GM21528 (cell line): ENCODE data around the gene CDA.
A peak's percentile ranks its signal among the peaks of the same experiment; 100 is the strongest.

ENCODE experiments used
- ATAC-seq: cut with Tn5 transposase; IDR thresholded peaks from one replicate; pipeline ENCODE4 v1.9.1; 2021; ENCODE audit warnings: mild to moderate bottlenecking, moderate library complexity; ENCODE audit not compliant: unreplicated experiment, low FRiP score

Gene CDA

DNA sequence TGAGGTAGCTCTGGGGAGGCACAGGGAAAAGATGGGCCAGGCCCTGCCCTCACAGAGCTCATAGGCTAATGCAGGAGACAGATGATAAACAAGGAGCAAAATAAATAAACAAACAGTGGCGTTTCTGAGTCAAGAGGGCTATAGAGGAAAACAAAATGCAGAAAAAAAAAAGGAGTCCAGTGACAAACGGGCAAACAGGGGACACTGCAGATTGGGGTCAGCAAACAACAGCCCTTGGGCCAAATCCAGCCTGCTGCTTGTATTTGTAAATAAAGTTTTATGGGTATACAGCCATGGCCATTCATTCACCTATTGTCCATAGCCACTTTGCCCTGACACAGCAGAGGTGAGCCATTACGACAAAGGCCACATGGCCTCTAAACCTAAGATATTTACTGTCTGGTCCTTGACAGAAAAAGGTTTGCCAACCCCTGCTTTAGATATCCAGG lies 25.3 kb downstream of the CDA start:
- ATAC-seq: no peak

DNA sequence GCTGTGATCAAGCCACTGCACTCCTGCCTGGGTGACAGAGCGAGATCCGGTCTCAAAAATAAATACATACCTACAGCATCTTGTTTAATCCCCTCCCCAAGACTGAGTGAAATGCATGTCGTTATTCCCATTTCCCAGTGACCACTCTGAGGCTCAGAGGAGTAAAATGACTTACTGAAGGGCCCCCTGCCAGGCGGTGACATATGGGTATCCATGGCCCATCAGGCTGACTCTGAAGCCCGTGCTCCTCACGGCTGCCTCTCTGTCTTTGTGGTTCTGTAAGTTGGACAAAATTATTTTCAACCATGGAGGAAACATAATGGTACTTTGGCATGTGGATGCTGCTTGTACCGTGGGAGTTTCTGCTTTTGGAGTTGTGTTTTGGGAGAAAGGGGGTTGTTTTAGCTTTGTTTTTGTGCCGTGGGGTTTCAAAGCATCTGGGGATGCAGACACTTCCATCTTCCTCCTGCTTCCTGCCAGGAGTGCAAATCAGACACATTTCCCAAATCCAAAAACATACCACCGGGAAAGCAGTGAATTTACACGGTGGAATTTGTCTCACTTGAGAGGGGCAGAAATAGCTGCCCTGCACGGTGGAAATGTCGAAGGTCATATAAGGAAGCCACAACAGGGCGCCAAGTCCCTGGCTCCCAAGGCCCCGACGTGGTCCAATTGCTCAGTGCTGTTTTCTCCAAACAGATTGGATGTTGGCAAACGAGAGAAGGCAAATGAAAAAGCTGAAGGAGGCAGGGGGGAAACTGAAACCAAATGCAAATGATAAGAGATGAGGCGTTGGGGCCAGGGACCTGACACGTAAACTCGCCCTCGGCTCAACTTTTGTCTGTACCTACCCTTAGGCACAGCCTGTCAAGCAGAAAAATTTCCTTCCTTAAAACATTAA lies 27.3 kb downstream of the CDA start:
- ATAC-seq: no peak

DNA sequence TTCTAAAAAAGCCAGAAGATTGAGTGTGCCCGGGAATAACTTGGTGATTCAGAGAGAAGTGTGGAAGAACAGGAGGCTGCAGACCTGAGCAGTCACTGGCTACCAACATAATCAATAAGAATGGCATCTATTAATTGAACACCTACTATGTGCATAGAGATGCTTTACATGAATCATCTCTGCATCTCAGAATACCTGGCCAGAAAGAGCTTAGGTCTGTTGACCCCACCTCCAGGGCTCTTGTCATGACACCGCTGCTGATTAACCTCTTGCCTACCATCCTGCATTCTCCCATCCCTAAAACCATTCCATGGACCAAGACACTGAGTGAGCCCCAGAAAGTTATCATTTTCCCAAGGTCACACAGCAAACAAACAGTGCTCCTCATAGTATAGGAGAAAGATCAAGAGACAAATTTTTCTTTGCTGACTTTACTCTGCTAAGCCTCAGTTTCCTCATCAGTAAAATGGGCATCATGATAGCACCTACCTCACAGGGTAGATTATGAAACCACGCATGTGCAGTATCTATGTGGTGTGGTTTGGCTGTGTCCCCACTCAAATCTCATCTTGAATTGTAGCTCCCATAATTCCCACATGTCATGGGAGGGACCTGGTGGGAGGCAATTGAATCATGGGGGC lies 28.1 kb downstream of the CDA start:
- no peak for ATAC-seq

DNA sequence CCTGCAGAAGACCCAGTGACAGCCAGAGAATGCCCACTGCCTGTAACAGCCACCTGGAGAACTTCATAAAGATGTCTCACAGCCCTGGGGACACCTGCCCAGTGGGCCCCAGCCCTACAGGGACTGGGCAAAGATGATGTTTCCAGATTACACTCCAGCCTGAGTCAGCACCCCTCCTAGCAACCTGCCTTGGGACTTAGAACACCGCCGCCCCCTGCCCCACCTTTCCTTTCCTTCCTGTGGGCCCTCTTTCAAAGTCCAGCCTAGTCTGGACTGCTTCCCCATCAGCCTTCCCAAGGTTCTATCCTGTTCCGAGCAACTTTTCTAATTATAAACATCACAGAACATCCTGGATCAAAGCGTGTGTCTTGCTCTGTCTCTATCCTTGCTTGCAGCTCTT lies 29.7 kb downstream of the CDA start:
- no peak for ATAC-seq

DNA sequence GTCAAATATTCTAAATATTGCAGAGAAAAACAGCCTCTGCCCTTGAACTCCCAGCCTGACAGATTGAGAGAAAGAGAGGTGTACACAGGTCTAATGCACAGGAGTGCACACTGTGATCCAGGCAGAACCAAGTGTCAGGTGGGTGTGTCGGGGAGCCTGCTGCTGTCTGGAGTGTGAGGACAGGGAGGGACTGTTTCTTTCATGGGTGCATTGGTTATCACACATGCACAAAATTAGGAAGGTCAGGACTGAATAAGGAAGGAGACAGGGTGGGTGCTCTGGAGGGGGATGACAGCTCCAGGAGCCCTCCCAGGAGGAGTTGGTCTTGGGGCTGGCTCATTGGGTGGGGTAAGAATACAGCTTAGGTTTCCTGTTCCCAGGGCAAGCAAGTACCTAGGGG lies 31.1 kb downstream of the CDA start:
- no peak for ATAC-seq

DNA sequence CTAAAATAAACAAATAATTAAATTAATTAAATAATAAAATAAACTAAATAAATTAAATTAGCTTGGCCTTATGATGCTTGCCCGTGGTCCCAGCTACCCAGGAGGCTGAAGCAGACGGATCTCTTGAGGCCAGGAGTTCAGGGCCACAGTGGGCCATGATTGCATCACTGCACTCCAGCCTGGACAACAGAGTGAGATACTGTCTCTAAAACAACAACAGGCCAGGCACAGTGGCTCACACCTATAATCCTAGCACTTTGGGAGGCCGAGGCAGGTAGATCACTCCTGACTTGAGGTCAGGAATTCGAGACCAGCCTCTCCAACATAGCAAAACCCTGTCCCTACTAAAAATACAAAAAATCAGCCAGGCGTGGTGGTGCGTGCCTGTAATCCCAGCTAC lies 32.1 kb downstream of the CDA start:
- ATAC-seq: no peak

DNA sequence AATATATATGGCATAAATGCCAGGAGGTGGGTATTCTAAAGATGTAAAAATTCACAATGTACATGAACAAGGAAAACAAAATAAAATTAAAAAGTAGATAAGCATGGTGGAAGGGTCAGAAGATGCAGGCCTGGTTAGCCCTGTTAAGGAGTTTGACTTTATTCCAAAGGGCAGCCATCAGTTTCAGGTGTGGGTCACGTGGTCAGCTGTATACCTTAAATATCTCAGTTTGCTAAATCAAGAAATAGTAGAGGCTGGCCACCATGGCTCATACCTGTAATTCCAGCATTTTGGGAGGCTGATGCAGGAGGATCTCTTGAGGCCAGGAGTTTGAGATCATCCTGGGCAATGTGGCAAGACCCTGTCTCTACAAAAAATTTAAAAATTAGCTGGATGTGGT lies 35.8 kb downstream of the CDA start:
- no peak for ATAC-seq

DNA sequence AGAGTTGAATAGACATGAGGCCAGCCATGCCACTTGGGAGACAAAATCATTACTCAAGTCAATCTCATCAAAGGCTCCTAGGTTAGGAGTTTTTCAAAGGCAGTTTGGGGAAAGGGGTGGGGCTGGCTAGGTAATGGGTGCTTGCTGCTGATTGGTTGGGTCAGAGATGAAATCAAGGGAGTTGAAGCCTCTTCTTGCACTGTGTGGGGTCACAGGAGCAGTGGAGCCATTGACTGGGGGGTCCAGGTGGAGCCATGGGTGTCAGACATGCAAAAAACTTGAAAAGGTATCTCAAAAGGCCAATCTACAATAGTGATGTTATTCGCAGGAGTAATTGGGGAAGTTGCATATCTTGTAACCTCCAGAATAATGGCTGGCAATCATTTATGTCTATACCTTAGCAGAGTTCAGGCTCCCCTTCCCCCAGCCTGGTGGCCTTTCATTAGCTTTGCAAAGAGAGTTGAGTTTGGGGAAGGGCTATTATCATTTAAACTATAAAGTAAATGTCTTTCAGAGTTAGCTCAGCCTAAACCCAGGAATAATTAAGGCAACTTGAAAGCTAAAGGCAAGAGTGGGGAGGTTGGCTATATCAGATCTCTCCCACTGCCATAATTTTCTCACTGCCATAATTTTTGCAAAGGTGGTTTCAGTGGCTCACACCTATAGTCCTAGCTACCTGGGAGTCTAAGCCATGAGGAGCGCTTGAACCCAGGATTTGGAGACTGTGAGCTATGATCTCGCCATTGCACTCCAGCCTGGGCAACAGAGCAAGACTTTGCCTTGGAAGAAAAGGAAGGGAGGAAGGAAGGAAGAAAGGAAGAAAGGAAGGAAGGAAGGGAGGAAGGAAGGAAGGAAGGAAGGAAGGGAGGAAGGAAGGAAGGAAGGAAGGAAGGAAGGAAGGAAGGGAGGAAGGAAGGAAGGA lies 36.5 kb downstream of the CDA start:
- ATAC-seq: no peak

DNA sequence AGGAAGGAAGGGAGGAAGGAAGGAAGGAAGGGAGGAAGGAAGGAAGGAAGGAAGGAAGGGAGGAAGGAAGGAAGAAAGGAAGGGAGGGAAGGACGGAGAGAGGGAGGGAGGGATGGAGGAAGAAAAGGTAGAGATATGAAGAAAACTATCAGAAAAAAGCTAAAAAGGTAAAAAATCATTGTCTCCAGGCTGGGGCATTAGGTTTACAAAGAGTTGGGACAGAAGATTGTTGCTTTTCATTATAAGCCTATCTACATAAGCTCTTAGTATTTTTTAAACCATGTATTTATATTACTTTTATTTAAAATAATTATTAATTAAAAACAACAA lies 37.2 kb downstream of the CDA start:
- no peak for ATAC-seq

DNA sequence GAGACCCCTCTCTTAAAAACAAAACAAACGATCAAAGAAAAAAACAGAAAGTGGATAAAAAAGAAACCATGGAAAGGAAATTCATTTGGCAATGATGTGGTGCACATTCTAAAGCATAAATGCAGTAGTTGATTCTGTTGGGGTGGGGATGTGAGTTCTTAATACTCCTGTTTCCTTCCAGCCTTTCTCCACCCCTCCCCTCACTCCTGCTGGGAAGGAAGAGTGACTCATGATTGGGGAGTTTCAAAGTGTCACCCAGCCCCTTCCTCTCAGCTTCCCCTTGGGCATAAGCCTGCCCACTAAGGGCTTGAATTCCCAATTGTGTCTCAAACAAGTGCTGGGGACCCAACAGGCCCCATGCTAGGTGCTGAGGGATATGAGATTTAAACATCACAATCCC lies 37.6 kb downstream of the CDA start:
- ATAC-seq: no peak

DNA sequence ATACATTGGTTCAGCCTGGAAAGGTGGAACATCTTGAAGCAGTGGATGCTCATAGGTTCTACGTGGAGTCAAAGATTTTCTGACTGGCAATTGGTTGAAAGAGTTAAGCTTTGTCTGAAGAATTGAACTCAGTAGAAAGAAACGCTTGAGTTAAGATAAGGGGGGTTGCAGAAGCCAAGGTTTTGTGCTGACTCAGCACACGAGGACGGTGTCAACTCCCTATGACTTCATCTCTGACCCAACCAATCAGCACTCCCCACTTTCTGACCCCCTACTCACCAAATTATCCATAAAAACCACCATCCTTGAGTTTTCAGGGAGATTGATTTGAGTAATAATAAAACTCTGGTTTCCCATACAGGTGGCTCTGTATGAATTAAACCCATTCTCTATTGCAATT lies 41.8 kb downstream of the CDA start:
- no peak for ATAC-seq

DNA sequence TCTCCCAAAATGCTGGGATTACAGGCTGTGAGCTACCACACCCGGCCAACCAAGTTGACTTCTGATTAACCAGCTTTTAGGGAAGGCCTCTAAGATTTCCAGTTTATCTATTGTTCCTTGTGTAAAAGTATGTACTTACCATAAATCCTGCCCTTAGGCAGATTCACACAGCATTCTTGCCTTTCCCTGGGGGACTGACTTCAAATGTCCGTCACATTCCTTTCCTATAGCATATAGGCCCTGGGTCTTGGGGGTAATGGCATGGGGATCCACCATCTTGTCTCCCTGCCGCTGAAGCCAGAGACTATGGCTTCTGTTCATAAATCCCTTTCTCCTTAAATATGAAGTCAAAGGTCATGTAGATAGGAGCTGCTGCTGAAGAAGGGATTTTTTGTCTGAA lies 43.5 kb downstream of the CDA start:
- ATAC-seq: no peak

DNA sequence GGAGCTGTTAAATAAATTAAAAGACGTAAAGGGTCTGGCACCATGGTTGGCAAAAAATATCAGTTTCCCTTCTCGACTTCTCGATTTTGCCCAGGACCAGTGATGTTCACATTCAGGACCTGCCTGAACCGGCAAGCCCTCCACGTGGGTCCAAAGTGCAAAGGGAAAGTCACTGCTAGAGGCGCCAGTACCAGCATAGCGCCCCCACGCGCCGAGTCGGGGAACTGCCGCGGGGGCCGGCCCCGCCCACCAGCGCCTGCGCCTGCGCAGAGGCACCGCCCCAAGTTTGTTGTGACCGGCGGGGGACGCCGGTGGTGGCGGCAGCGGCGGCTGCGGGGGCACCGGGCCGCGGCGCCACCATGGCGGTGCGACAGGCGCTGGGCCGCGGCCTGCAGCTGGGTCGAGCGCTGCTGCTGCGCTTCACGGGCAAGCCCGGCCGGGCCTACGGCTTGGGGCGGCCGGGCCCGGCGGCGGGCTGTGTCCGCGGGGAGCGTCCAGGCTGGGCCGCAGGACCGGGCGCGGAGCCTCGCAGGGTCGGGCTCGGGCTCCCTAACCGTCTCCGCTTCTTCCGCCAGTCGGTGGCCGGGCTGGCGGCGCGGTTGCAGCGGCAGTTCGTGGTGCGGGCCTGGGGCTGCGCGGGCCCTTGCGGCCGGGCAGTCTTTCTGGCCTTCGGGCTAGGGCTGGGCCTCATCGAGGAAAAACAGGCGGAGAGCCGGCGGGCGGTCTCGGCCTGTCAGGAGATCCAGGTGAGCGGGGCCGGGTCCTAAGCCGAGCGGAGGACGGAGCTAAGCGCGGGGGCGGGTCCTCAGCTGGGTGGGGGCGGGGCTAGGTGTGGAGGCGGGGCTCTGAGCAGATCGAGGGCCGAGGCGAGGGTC lies 44.5 kb downstream of the CDA start, which contains the start of gene PINK1:
PINK1 (plus strand) TSS at position 269 of the 875 bp plus-strand sequence; CDS start at position 360, 91 bp downstream.
- peak; percentile 48 for ATAC-seq

DNA sequence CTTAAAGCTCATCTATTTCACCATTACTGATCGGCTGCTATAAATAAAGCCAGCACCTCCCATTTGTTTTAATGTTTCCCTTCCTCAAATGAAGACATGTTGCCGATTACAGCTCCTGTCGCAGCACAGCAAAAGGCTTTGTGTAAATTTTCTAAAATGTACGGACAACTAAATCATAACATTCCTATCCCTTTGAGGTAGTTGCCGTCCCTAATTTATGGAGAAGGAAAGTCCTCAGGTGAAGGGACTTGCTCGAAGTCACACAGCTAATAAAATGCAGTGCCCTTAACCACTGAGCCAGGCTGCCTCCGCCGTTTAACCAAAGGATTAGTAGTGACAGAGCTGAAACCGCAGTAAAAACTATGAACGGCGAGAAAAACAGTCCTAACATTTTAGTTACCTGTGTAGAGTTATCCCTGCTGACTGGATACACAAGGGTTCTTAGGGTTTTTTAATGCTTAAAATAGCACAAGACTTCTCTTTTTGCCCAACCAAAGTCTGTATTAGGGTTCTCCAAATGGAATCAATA lies 45.2 kb downstream of the CDA start:
- ATAC-seq: no peak

DNA sequence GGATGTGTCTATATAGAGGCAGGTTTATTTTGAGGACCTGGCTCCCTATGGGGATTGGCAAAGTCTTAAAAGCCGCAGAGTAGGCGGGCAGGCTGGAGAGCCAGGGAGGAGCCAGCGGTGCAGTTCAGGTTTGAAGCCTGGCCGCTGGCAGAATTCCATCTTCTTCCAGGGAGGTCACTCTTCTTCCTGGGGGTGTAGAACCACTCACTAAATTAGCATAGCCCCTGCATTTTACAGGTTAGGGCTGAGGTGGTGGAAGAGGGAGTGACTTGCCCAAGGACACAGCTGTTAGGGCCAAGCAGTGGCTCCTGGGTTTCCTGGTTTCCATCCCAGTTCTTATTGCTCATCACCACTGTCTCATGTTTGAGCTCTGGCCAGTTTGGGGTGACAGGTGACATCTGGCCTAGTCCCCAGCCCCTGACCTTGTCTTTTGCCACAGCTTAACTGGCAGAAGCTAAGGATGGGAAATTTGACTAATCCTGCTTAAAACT lies 45.7 kb downstream of the CDA start:
- ATAC-seq: no peak

DNA sequence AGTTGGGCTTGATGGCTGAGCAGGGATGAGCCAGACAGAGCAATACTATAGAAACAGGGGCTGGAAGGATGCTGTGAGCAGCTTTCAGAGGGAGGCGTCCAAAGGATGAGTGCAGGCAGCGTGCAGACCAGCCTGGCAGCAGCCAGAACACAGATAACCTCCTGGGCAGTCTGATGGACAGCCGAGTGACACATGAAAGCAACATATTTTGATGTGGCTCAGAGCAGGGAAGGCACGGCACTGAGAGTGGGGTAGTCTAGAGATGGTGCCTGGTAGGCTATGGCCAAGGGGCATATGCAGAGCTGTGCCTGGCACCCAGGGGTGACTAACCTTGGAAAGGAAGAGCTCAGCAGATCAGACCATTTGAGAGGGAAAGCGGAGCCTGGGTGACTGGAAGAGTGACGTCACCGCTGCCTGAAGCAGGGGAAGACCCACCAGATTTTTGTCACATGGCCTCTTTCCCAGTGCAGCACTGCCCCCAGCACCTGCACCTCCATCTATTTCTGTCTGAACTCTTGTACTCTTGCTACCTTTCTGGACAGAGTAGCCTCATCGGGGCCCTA lies 48.0 kb downstream of the CDA start:
- no peak for ATAC-seq

DNA sequence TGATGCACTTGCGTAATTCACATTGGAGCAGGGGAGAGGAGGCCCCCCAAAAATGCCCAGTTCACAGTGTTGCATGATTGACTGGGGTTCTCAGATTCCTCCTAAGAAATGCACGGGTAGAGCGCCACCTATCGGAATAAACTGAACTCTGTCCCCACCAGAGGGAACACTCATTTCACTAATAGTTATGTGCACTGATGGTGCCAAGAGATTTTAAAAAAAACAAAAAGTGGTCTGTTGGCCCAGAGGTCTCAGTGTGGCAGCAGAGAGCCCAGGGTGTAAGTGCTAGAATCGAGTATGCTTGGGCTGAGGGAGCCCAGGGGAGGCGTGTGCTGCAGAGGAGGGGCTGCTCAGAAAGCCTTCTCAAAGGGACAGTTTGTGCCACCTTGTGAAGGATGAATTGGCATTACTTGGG lies 51.3 kb downstream of the CDA start:
- no peak for ATAC-seq

DNA sequence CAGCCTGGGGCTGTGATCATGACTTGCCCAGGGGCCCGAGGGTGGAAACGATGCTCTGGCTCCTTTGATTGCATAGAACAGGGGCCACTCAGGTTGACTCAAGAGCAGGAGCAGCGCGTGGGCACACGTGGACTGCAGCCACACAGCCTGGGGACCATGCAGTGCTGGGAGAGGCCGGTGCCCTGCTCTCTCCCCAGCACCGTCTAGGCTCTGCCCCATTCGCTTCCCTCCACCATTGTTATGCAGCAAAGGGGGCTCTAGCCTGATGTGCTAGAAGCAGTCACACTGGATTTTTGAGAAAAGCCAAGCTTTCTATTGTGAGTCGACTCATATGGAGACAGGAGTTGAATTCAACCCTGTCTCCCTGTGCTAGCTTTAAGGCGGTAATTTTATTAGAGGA lies 53.1 kb downstream of the CDA start:
- no peak for ATAC-seq

DNA sequence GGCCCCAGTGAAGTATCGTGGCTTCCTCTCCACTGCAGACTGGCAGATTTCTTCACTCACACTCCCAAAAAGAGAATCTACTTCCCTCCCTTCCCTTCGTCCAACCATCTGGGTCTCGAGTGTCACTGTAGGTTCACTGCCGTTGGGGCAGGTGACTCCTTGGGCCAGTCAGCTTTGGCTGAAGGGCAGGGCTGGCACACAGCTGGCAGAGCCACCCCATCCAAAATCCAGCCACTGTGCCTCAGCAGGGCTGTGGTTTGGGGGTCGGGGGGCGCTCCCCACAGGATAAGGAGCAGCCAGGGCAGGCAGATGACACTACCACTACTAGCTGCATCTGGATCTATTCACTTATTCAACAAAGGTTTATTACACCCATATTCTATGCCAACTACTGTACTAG lies 54.2 kb downstream of the CDA start:
- ATAC-seq: no peak
